Nephron progenitor cell (in vitro differentiated cells): ENCODE measurements around the gene PIGV.

Experiments
- DNase-seq: peaks from one replicate; pipeline ENCODE4 v3.0.0; 2021
- H3K27ac Mint-ChIP-seq: 2 replicates; pipeline ENCODE4 v1.8.0; 2021; ENCODE audit warnings: mild to moderate bottlenecking, moderate library complexity, mixed read lengths
- H3K27me3 Mint-ChIP-seq: 2 replicates; pipeline ENCODE4 v1.8.0; 2021; ENCODE audit warnings: mild to moderate bottlenecking, low read depth, mixed read lengths; ENCODE audit not compliant: poor library complexity
- H3K36me3 Mint-ChIP-seq: 2 replicates; pipeline ENCODE4 v1.8.0; 2021; ENCODE audit warnings: low read depth, mixed read lengths
- H3K4me1 Mint-ChIP-seq: 2 replicates; pipeline ENCODE4 v1.8.0; 2021; ENCODE audit warnings: mixed read lengths
- H3K4me3 Mint-ChIP-seq: 2 replicates; pipeline ENCODE4 v1.8.0; 2021; ENCODE audit warnings: mild to moderate bottlenecking, moderate library complexity, mixed read lengths
- H3K9me3 Mint-ChIP-seq: 2 replicates; pipeline ENCODE4 v1.8.0; 2021; ENCODE audit warnings: mild to moderate bottlenecking, moderate library complexity, mixed read lengths
- CTCF ChIP-seq: fragments of 200-600 bp; sonication (generic); IDR thresholded peaks from 2 replicates; pipeline ENCODE4 v1.5.0; 2021; ENCODE audit warnings: antibody characterized with exemption

Gene PIGV

GRCh38 chr1:26822737-26823395 is 35.1 kb downstream of the PIGV start:
- H3K27ac Mint-ChIP-seq: no peak overlapping the region
- H3K4me1 Mint-ChIP-seq: peaks cover 27% of the 10 kb centered on the region
- TF ChIP-seq CTCF: no peak
- no peaks in the 10 kb centered on the region for H3K36me3 Mint-ChIP-seq
- no peak overlapping the region for H3K4me3 Mint-ChIP-seq
- no peaks in the 10 kb centered on the region for H3K27me3 Mint-ChIP-seq
- peaks cover 5% of the 10 kb centered on the region for H3K9me3 Mint-ChIP-seq
- no peak for DNase-seq

GRCh38 chr1:26824731-26825130 is 37.0 kb downstream of the PIGV start:
- Mint-ChIP-seq H3K9me3 (no peaks in the 10 kb centered on the region), H3K27ac (no peak overlapping the region), H3K27me3 (no peaks in the 10 kb centered on the region), H3K4me1 (peaks cover 45% of the 10 kb centered on the region), H3K36me3 (no peaks in the 10 kb centered on the region), H3K4me3 (no peak overlapping the region)
- TF ChIP-seq CTCF: no peak
- no peak for DNase-seq

- peak; percentile 82 for DNase-seq
These were observed 38.7 kb downstream of the PIGV start, which contains the start of gene ZDHHC18 for GRCh38 chr1:26826261-26827105. Gene ZDHHC18 (plus strand): TSS chr1:26826688. CDS start chr1:26826805, 117 bp downstream.

GRCh38 chr1:26827106-26827604 is 39.4 kb downstream of the PIGV start:
- H3K4me1 Mint-ChIP-seq: peaks cover 55% of the 10 kb centered on the region
- TF ChIP-seq CTCF: no peak
- DNase-seq: no peak
- no peaks in the 10 kb centered on the region for H3K9me3 Mint-ChIP-seq
- H3K36me3 Mint-ChIP-seq: peaks cover 5% of the 10 kb centered on the region
- H3K27me3 Mint-ChIP-seq: no peaks in the 10 kb centered on the region
- H3K27ac Mint-ChIP-seq: peak overlapping the region; percentile 65
- peak overlapping the region; percentile 90 for H3K4me3 Mint-ChIP-seq

More at GRCh38 chr1:26826261-26827105, 38.7 kb downstream of the PIGV start, which contains the start of gene ZDHHC18:
- Mint-ChIP-seq H3K27ac (peak within 1 kb of the TSS; percentile 65), H3K9me3 (no peaks in the 10 kb centered on the region), H3K4me1 (peaks cover 50% of the 10 kb centered on the region), H3K27me3 (no peaks in the 10 kb centered on the region), H3K36me3 (no peaks in the 10 kb centered on the region), H3K4me3 (peak within 1 kb of the TSS; percentile 93)
- no peak for TF ChIP-seq CTCF

GRCh38 chr1:26827663-26828062 is 39.9 kb downstream of the PIGV start:
- Mint-ChIP-seq H3K36me3 (peaks cover 9% of the 10 kb centered on the region), H3K4me3 (peak overlapping the region; percentile 90), H3K27me3 (no peaks in the 10 kb centered on the region), H3K4me1 (peaks cover 55% of the 10 kb centered on the region), H3K27ac (peak overlapping the region; percentile 65), H3K9me3 (no peaks in the 10 kb centered on the region)
- DNase-seq: peak; percentile 41
- no peak for TF ChIP-seq CTCF
